ENCODE results near the gene COL23A1. TPM values are rescaled to one million over a fixed set of nuclear protein-coding genes. Genes with fewer than 3 reads are reported as not detected.

COL23A1 gene
- total RNA-seq, 1 experiment from 2014 or later = not detected

DNA sequence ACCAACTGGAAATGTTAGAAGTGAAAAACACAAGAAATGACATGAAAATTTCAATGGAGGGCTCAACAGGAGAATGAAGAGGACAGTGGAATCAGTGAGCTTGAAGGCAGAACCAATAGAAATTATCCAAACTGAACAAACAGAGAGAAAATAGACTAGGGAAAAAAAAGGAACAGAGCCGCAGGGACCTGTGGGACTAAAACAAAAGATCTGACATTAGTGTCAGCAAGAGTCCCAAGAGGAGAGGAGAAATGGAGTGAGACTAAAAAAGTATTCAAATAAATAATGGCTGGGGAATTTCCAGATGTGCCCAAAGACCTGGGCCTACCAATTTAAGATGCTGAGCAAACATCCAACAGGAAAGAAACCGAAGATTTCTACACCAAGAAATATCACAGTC lies 182.5 kb downstream of the COL23A1 start:
- Histone ChIP-seq H3K4me3 (ENCODE audit: low read depth, low read length, poor library complexity, severe bottlenecking) (no peak overlapping the region), H3K9me3 (ENCODE audit: low read depth, low read length, poor library complexity, severe bottlenecking) (no peaks in the 10 kb centered on the region), H3K4me1 (ENCODE audit: insufficient read depth, low read length, poor library complexity, severe bottlenecking) (no peaks in the 10 kb centered on the region), H3K27ac (ENCODE audit: low read depth, low read length, poor library complexity, severe bottlenecking) (no peak overlapping the region), H3K36me3 (ENCODE audit: insufficient read depth, low read length, poor library complexity, severe bottlenecking) (no peaks in the 10 kb centered on the region), H3K27me3 (replicated peaks; ENCODE audit: insufficient read depth, low read depth, low read length, poor library complexity) (peaks cover 14% of the 10 kb centered on the region)
- no peak for DNase-seq (ENCODE audit: low spot score)
- POLR2A ChIA-PET (ENCODE audit: low non-redundant PET) = no interaction called here
- TF ChIP-seq, protein P1, sequence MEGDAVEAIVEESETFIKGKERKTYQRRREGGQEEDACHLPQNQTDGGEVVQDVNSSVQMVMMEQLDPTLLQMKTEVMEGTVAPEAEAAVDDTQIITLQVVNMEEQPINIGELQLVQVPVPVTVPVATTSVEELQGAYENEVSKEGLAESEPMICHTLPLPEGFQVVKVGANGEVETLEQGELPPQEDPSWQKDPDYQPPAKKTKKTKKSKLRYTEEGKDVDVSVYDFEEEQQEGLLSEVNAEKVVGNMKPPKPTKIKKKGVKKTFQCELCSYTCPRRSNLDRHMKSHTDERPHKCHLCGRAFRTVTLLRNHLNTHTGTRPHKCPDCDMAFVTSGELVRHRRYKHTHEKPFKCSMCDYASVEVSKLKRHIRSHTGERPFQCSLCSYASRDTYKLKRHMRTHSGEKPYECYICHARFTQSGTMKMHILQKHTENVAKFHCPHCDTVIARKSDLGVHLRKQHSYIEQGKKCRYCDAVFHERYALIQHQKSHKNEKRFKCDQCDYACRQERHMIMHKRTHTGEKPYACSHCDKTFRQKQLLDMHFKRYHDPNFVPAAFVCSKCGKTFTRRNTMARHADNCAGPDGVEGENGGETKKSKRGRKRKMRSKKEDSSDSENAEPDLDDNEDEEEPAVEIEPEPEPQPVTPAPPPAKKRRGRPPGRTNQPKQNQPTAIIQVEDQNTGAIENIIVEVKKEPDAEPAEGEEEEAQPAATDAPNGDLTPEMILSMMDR (conservative IDR thresholded peaks at IDR 0.05; ENCODE audit: low read depth, low read length) = no peak
- TF ChIP-seq EZH2 (IDR thresholded peaks at IDR 0.05; ENCODE audit: borderline replicate concordance, low read depth, low read length, poor library complexity, severe bottlenecking) = no peak
- BruUV-seq (replicated peaks) = no TSS peak
- CTCF ChIA-PET = no interaction called here
- intact Hi-C loops (cut with micrococcal nuclease; ENCODE audit: unreplicated experiment) = no loop called here

DNA sequence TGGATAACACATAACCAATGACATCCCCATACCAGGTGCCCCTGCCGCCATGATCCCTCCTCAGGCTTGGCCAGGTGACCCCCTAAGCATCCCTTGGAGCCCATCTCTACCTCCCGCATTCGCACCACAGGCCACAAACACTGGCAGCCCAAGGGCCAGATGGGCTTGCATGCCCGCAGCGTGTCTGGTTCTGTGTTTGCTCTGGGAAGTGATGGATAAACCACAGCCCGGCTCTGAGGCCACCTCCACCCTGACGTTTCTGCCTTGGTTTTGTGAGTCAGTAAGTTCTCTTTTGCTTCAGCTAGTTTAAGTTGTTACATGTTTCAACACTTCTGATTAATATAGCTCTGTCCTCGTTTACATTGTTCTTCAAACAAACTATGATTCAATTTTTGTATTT lies 185.2 kb downstream of the COL23A1 start:
- TF ChIP-seq, protein P1 (conservative IDR thresholded peaks at IDR 0.05; ENCODE audit: low read depth, low read length) = no peak
- TF ChIP-seq EZH2 (IDR thresholded peaks at IDR 0.05; ENCODE audit: borderline replicate concordance, low read depth, low read length, poor library complexity, severe bottlenecking) = no peak
- Histone ChIP-seq H3K27me3 (replicated peaks; ENCODE audit: insufficient read depth, low read depth, low read length, poor library complexity) (no peaks in the 10 kb centered on the region), H3K4me3 (ENCODE audit: low read depth, low read length, poor library complexity, severe bottlenecking) (no peak overlapping the region), H3K4me1 (ENCODE audit: insufficient read depth, low read length, poor library complexity, severe bottlenecking) (no peaks in the 10 kb centered on the region), H3K36me3 (ENCODE audit: insufficient read depth, low read length, poor library complexity, severe bottlenecking) (no peaks in the 10 kb centered on the region), H3K27ac (ENCODE audit: low read depth, low read length, poor library complexity, severe bottlenecking) (no peak overlapping the region), H3K9me3 (ENCODE audit: low read depth, low read length, poor library complexity, severe bottlenecking) (no peaks in the 10 kb centered on the region)
- intact Hi-C loops (cut with micrococcal nuclease; ENCODE audit: unreplicated experiment) = no loop called here
- POLR2A ChIA-PET (ENCODE audit: low non-redundant PET) = no interaction called here
- CTCF ChIA-PET = no interaction called here
- no peak for DNase-seq (ENCODE audit: low spot score)
- BruUV-seq (replicated peaks) = no TSS peak

DNA sequence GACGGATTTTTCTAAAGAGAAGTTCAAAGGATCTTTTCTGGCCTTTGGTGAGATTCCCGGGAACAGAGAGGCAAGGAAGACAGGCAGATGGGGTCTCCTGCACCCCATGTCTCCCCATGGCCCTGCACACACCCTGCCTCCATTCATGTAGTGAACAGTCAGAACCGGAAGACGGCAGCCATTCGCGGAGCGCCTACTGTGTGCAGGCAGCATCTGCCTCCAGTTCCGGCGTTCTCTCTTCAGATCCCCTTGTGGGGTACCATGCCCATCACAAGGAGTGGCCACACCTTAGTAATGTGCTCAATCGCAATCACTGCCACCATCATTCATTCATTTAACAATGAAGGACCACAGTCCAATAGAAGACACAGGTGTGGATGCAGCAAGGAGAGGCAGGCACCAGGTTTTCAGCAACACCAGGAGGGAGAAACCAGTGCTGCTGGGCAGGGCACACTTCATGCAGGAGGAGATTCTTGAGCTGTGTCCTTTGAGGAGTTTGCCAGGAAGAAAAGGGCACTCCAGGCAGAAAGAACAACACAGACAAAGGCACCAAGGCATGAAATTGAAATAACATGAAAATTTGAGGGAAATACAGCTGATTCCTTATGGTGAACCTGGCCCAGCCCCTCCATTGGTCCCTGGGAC lies 186.1 kb downstream of the COL23A1 start:
- Histone ChIP-seq H3K4me3 (ENCODE audit: low read depth, low read length, poor library complexity, severe bottlenecking) (no peak overlapping the region), H3K27ac (ENCODE audit: low read depth, low read length, poor library complexity, severe bottlenecking) (no peak overlapping the region), H3K9me3 (ENCODE audit: low read depth, low read length, poor library complexity, severe bottlenecking) (no peaks in the 10 kb centered on the region), H3K36me3 (ENCODE audit: insufficient read depth, low read length, poor library complexity, severe bottlenecking) (no peaks in the 10 kb centered on the region), H3K27me3 (replicated peaks; ENCODE audit: insufficient read depth, low read depth, low read length, poor library complexity) (no peaks in the 10 kb centered on the region), H3K4me1 (ENCODE audit: insufficient read depth, low read length, poor library complexity, severe bottlenecking) (no peaks in the 10 kb centered on the region)
- no peak for DNase-seq (ENCODE audit: low spot score)
- POLR2A ChIA-PET (ENCODE audit: low non-redundant PET) = no interaction called here
- BruUV-seq (replicated peaks) = no TSS peak
- intact Hi-C loops (cut with micrococcal nuclease; ENCODE audit: unreplicated experiment) = no loop called here
- CTCF ChIA-PET = no interaction called here
- no peak for TF ChIP-seq EZH2 (IDR thresholded peaks at IDR 0.05; ENCODE audit: borderline replicate concordance, low read depth, low read length, poor library complexity, severe bottlenecking)
- TF ChIP-seq, protein P1 (conservative IDR thresholded peaks at IDR 0.05; ENCODE audit: low read depth, low read length) = no peak
